Measurements from ENCODE around the gene TESK1. TPM values are rescaled to one million over a fixed set of nuclear protein-coding genes. Genes with fewer than 3 reads are reported as not detected.

TESK1 gene
- total and polyA plus RNA-seq, 4 donors: 3.7 to 12.5 (median 6.8) TPM

DNA sequence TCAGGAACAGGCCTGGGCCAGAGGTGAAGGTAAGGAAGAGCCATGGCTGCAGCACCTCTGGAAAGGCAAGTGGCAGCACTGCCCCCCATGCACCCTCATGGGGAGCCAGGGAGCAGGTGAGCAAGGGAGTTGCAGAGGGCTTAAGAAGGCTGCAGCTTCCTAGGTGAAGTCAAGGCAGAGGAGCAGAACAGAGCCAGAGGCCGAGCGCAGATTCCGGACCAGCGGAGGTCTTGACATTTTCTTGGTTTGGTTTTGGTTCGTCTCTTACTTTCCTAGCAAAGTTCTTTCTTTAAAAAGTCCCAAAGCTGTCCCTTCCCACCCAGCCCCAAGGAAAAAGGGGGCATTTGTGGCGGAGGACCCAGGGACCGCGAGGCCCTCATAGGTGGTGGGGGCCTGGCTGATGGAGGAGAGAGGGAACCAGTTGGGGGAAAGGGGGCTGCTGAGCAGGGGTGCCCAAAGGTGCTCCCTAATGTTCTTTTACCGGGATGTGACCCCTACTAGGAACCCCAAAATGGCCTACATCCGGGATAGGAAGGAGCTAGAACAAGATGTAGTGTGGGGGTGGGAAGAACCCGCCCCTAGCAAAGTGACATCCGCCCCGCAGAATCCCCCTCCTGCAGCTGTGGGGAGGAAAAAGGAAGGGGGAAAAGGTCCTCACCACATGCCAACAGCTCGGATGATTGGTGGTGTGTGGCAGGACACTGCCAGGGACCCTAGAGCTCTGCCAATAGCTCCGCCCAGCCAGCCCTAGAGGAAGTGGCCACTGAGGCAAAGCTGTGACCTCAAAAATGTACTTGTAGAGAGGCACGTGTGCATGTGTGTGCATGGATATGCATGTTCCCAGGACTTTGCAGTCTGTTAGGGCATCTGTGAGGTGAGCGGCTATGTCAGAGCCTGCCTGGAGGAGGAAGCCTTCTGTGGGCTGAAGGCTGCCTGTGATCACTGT lies 14.1 kb downstream of the TESK1 start:
- H3K4me3 ChIP-seq (ENCODE audit: low read depth in 1 of 3, low read length in 3 of 3): no peak overlapping the region
- peak overlapping the region in 1 of 2 donors; percentile 6 for H3K27ac ChIP-seq (ENCODE audit: low read depth in 1 of 2, low read length in 2 of 2)
- H3K36me3 ChIP-seq (ENCODE audit: control insufficient read depth in 4 of 4, insufficient read depth in 3 of 4, low read depth in 1 of 4, low read length in 3 of 4): no peaks in the 10 kb centered on the region
- H3K27me3 ChIP-seq (ENCODE audit: control insufficient read depth in 4 of 4, insufficient read depth in 4 of 4, low read length in 3 of 4): peaks cover 0 to 8% (median 0%) of the 10 kb centered on the region in 4 donors
- TF ChIP-seq RXRA (IDR thresholded peaks at IDR 0.05): no peak
- TF ChIP-seq, protein P1, sequence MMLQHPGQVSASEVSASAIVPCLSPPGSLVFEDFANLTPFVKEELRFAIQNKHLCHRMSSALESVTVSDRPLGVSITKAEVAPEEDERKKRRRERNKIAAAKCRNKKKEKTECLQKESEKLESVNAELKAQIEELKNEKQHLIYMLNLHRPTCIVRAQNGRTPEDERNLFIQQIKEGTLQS (IDR thresholded peaks at IDR 0.05): no peak
- TF ChIP-seq, protein P2, sequence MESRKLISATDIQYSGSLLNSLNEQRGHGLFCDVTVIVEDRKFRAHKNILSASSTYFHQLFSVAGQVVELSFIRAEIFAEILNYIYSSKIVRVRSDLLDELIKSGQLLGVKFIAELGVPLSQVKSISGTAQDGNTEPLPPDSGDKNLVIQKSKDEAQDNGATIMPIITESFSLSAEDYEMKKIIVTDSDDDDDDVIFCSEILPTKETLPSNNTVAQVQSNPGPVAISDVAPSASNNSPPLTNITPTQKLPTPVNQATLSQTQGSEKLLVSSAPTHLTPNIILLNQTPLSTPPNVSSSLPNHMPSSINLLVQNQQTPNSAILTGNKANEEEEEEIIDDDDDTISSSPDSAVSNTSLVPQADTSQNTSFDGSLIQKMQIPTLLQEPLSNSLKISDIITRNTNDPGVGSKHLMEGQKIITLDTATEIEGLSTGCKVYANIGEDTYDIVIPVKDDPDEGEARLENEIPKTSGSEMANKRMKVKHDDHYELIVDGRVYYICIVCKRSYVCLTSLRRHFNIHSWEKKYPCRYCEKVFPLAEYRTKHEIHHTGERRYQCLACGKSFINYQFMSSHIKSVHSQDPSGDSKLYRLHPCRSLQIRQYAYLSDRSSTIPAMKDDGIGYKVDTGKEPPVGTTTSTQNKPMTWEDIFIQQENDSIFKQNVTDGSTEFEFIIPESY (IDR thresholded peaks at IDR 0.05): no peak
- TF ChIP-seq FOXA2 (IDR thresholded peaks at IDR 0.05): no peak
- no peak for TF ChIP-seq RAD21 (IDR thresholded peaks at IDR 0.05)
- no peak for TF ChIP-seq JUND (IDR thresholded peaks at IDR 0.05)
- no peak for TF ChIP-seq YY1 (IDR thresholded peaks at IDR 0.05)
- no peak for TF ChIP-seq EGR1 (IDR thresholded peaks at IDR 0.05; ENCODE audit: low read depth in 2 of 2)
- TF ChIP-seq NR2F2 (IDR thresholded peaks at IDR 0.05): no peak
- no peak for DNase-seq (ENCODE audit: low spot score)
- whole genome bisulfite sequencing: 85% methylated on average over 17 of the region's 17 CpGs
- peaks cover 0 to 2% (median 0%) of the 10 kb centered on the region in 4 donors for H3K4me1 ChIP-seq (ENCODE audit: control insufficient read depth in 4 of 4, insufficient read depth in 4 of 4, low read length in 3 of 4)
- H3K9me3 ChIP-seq (ENCODE audit: control insufficient read depth in 4 of 4, low read length in 3 of 4): no peaks in the 10 kb centered on the region
- H3K9ac ChIP-seq (ENCODE audit: low read depth in 1 of 2, low read length in 2 of 2): no peak overlapping the region

DNA sequence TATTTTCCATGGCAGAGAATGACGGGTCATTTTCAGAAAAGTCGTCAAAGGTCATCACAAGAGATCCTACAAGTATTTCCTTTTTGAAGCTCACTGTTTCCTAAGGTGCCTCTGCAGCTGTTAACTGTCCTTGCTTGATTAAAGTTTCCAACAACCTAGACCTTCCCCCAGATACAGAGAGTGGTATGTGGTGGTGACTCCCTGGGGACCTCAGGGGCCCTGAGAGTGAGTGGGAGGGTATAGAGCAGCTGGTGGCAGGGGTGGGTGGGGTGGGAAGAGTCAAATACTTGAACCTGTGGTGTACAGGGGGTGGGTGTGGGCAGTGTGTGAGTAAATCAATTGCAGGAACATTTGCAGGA lies 14.7 kb downstream of the TESK1 start:
- no peak overlapping the region for H3K27ac ChIP-seq (ENCODE audit: low read depth in 1 of 2, low read length in 2 of 2)
- TF ChIP-seq HNF4G (IDR thresholded peaks at IDR 0.05) (no peak), RXRA (IDR thresholded peaks at IDR 0.05) (no peak), RAD21 (IDR thresholded peaks at IDR 0.05) (no peak), TAF1 (conservative IDR thresholded peaks at IDR 0.05) (no peak), FOXA2 (IDR thresholded peaks at IDR 0.05) (no peak), FOXA1 (IDR thresholded peaks at IDR 0.05) (no peak), JUND (IDR thresholded peaks at IDR 0.05) (no peak), HNF4A (conservative IDR thresholded peaks at IDR 0.05) (no peak)
- TF ChIP-seq, protein P1 (IDR thresholded peaks at IDR 0.05): no peak
- TF ChIP-seq, protein P2 (IDR thresholded peaks at IDR 0.05): no peak
- TF ChIP-seq, protein P3, sequence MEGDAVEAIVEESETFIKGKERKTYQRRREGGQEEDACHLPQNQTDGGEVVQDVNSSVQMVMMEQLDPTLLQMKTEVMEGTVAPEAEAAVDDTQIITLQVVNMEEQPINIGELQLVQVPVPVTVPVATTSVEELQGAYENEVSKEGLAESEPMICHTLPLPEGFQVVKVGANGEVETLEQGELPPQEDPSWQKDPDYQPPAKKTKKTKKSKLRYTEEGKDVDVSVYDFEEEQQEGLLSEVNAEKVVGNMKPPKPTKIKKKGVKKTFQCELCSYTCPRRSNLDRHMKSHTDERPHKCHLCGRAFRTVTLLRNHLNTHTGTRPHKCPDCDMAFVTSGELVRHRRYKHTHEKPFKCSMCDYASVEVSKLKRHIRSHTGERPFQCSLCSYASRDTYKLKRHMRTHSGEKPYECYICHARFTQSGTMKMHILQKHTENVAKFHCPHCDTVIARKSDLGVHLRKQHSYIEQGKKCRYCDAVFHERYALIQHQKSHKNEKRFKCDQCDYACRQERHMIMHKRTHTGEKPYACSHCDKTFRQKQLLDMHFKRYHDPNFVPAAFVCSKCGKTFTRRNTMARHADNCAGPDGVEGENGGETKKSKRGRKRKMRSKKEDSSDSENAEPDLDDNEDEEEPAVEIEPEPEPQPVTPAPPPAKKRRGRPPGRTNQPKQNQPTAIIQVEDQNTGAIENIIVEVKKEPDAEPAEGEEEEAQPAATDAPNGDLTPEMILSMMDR (IDR thresholded peaks at IDR 0.05; ENCODE audit: low read depth, low read length, missing input control): no peak
- no peak overlapping the region for H3K9ac ChIP-seq (ENCODE audit: low read depth in 1 of 2, low read length in 2 of 2)
- peaks cover 0 to 8% (median 0%) of the 10 kb centered on the region in 4 donors for H3K27me3 ChIP-seq (ENCODE audit: control insufficient read depth in 4 of 4, insufficient read depth in 4 of 4, low read length in 3 of 4)
- H3K36me3 ChIP-seq (ENCODE audit: control insufficient read depth in 4 of 4, insufficient read depth in 3 of 4, low read depth in 1 of 4, low read length in 3 of 4): no peaks in the 10 kb centered on the region
- peaks cover 0 to 2% (median 0%) of the 10 kb centered on the region in 4 donors for H3K4me1 ChIP-seq (ENCODE audit: control insufficient read depth in 4 of 4, insufficient read depth in 4 of 4, low read length in 3 of 4)
- WGBS: 68% methylated on average over 2 of the region's 2 CpGs
- no peak for DNase-seq (ENCODE audit: low spot score)
- H3K9me3 ChIP-seq (ENCODE audit: control insufficient read depth in 4 of 4, low read length in 3 of 4): no peaks in the 10 kb centered on the region
- H3K4me3 ChIP-seq (ENCODE audit: low read depth in 1 of 3, low read length in 3 of 3): no peak overlapping the region
